DMS153 (cell line): ENCODE data around the gene RTL10.
"Not testable (repeated sequence)": the region's sequence is repeated elsewhere in the genome, so short reads cannot be mapped to it uniquely, and the experiment has no call there.

Source experiments
- DNase-seq: peaks from one replicate; lab custom pipeline; 2025; lab: John Stamatoyannopoulos, UW

The RTL10 gene

DNA sequence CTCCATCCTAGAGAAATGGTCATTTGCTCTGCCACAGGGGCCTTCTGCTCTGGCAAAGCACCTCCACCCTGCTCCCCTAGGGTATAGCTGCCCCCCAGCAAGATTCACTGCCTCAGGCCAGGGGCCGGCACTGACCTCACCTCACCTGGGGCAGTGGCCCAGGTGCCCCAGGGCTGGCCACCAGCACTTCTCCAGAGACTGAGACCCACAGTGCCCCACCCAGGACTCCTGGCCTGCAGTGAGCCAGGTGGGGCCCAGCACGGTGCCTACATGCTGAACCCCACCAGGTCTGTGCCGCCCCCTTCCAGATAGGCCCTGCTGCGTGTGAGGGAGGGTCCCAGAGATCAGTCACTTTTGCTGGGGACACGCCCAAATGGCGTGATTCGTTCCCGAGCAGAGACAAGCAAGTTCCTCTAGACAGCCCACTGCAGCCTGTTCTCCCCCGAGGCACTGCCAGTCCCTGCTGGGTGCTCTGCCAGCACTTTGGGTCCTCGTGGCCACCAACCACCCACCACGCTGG lies 10.8 kb downstream of the RTL10 start:
- no peak for DNase-seq

DNA sequence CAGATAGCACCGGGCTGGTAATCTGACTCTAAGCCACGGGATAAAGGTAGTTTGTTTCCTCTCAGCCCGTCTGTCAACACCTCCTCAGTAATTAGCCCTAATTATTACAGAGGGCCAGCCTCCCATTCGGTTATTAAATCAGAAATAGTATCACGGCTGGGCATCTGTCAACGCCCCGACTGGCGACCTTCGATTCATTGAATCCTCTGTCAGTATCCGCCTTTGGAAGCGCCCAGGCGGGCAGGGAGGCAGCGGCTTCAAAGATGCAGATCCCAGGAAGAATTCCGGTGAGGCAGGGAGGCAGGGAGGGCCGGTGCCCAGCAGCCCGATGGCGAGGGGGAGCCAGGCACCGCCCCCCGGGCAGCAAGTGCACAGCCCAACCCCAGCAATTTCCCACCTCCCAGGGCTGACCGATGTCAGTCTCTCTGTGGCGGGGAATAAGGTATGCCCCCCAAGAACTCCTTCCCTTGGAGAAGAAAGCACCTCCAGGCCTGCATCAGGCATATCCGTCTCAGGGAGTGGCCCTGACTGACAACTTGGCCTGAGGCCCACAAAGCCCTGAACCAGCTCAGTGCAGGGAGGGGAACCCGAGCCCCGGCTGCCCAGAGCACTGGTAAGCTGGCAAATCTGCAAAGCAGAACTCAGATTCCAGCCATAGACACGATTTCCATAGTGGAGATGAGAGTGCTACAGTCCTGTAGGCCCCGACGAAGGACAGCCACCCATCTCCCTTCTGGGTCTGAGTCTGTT lies 11.4 kb downstream of the RTL10 start:
- no peak for DNase-seq

DNA sequence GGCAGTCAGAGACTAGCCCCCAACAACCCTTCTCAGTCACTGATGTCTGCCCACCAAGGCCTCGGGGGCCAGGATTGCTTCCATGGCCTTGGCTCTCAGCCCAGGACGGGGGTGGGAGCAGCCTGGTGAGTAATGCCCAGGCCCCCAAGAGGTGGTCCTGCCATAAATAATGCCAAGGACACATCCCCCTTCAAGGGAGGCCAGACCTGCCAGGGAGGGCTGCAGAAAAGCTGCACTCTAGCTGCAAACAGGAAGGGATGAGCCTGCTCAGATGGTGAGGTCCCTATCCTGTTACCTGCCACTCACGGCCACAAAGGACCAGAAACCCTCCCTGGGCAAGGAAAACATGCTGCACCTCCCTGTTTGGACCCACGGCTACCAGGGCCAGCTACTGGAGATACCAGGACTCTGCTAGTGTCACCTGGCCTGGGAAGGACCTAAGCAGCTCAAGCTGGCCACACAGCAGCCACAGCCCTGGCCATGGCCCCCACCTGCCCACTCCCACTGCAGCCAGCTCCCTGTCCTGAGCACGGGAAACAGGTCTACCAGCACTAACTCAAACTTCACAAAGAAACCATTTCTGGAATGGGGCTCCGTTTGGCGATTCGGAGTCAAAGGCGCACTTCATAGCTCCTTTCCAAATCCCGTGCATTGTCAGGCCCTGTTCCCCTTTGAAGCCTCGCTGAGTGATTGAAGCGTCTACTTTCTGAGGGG lies 12.1 kb downstream of the RTL10 start:
- no peak for DNase-seq

DNA sequence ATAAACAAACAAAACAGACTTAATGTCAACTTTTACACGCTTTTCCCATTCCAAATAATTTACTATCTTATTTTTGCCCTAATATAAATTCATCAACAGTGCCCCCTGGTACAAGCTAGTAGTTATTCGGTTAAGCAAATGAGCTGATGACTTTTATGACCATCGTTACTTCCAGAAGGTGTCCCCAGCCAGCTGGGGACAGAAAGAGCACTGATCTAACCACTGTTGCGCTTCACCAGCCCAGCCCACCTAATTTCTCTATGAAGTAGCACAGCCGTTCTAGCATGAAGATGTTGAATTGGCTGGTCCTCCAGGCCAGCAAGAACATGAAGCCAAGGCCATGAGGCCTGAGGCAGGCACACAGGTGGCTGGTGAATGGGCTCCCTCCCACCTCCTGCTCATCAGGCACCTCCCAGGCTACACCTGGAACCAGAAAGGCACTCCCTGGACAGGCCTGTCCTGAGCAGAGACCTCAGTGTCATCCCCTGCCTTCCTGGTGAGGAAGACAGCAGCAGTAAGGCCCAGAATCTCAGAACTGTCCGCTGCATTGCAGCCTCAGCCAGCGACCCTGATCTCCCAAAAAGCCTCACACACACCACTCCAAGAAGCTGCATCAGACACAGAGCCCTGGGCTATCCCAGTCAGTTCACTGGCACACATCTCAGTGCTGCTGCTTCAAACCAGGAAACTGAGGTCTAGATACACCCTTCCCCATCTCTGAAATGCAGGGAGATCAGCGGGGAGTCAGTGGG lies 12.9 kb downstream of the RTL10 start:
- DNase-seq, result no peak

DNA sequence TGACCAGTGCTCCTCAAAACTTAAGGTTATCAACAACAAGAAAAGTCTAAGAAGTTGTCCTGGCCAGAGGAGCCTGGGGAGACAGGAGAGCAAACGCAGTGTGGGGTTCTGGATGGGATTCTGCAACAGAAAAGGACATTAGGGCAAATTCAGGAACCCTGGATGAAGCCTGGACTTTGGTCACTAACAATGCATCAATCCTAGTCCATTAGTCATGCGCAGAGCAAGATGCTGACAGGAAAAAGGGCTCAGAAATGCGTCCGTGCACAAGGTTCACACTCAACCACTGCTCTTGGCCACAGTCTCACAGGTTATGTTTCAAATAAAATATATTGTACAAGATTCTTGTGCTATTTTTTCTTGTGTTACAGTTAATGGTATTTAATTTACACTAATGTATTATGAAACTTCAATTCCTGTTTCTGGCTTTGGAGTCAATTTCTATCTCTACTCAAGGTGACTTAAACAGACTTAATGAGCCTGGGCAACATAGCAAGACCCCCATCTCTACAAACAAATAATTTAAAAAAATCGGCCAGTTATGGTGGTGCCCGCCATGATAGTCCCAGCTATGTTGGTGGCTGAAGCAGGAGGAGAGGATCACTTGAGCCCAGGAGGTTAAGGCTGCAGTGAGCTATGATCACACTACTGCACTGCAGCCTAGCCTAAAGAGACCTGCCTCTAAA lies 13.6 kb downstream of the RTL10 start:
- no peak for DNase-seq

DNA sequence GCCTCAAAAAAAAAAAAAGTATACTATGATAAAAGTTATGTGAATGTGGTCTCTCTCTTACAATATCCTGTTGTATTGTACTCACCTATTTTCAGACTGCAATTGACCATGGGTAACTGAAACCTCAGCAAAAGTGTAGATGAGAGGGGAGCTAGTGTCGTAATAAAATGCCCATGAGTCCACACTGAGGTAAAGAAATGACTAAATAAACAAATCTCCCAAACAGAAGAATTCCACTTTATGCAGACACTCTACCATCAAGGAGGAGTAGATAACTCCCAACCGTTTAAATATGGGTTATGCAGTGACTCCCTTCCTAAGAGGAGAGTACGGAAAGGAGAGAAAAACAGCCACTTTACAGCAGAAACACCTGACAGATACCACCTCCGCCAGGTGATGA lies 14.6 kb downstream of the RTL10 start:
- no peak for DNase-seq

DNA sequence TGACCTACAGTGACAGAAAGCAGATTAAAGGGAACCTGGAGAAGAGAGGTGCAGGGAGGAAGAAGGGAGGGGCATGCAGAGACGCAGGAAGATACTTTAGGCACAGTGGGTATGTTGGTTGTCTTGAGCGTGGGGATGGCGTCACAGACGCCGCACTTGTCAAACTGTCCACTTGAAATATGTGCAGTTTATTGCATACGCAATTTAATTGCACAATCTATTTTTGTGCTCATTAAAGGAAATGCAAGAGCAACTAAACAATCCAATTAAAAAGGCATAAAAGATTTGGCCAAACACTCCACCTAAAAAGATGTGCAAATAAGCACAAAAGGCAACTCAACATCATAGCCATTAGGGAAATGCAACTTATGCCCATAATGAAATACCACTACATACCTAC lies 16.8 kb downstream of the RTL10 start:
- no peak for DNase-seq

DNA sequence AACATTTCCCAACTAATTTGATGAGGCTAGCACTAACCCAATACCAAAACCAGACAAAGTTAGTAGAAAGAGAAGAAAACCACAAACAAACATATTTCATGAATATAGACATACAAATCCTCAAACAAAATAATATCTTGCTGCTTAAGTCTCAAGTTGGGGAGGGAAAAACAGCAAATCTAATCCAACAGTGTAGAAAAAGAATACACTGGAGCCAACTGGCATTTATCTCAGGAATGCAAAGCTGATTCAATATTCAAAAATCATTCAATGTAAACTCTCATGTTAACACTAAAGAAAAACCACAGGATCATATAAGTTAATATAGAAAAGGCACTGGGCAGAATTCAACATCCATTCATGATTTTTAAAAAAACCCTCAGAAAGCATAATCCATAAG lies 18.2 kb downstream of the RTL10 start:
- no peak for DNase-seq

DNA sequence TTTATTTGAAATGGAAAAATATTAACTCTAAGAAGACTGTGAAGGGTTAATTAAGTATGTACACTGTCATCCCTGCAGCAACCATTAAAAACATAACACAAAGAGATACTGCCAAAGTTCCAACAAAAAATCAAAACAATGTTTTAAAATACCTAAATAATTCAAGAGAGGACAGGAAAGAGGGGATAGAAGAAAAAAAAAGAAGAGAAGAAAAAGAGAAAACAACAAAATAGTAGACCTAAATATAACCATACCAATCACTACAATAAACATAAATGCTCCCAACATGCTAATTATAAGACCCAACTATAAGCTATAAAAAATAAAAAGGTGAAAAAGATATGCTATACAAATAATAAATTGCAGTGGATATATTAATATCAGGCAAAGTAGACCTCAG lies 20.1 kb downstream of the RTL10 start:
- no peak for DNase-seq

DNA sequence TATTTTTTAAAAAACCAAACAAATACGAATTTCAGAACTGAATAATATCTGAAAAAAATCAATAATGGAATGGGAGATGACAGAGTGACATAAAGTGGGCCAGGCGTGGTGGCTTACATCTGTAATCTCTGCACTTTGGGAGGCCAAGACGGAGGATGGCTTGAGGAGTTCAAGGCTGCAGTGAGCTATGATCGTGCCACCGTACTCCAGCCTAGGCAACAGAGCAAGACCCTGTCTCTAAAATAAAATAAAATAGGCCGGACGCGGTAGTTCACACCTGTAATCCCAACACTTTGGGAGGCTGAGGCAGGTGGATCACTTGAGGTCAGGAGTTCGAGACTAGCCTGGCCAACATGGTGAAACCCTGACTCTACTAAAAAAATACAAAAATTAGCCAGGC lies 21.3 kb downstream of the RTL10 start:
- not testable (repeated sequence) for DNase-seq

DNA sequence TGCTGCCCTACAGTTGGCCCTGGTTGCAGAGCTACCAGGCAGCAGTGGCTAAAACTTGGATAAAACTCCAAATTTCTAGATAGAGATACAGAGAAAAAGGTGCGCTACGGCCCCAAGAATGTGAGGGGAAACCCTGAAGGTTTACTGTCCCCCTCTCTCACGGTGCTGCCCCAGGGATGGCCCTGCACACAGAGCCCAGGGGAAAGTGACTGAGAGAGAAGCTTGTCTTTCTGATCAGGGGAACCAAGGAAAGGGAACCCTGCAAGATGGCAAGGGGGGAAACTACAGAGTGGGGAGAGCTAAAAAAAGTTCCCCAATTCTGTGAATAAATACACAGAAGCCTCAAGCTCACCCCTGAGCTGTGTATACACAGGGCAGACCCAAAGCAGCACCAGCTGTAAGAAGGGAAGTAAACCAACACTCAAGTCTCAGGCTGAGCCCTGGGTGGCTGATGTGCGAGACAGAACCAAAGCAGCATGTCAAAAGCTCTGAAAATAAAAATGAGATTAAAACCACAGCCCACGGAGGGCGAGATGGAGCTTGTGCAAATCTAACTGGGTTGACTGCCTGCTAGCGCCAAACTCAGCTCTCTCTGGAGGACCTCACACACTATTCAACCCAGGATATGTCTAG lies 22.1 kb downstream of the RTL10 start:
- no peak for DNase-seq

DNA sequence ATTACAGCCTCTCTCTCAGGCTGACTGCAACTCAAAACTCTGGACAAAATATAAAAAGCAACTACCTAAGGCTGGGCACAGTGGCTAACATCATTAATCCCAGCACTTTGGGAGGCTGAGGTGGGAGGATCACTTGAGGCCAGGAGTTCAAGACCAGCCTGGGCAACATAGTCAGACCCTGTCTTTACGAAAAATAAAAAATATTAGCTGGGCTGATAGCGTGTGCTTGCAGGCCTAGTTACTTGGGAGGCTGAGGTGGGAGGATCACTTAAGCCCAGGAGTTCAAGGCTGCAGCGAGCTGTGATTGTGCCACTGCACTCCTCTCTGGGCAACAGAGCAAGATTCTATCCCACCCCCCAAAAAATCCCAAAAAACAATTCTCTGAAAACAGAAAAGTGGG lies 22.7 kb downstream of the RTL10 start:
- DNase-seq, result not testable (repeated sequence)

DNA sequence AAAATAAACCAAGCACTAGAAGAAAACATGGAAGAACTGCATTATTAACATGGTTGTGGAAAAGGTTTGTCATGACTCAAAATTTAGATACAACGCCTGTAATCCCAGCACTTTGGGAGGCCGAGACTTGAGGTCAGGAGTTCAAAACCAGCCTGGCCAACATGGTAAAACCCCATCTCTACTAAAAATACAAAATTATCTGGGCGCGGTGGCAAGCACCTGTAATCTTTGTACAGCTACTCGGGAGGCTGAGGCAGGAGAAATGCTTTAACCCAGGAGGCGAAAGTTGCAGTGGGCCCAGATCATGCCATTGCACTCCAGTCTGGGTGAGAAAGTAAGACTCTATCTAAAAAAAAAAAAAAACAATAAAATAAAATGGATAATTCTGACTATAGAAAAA lies 23.7 kb downstream of the RTL10 start:
- no peak for DNase-seq

DNA sequence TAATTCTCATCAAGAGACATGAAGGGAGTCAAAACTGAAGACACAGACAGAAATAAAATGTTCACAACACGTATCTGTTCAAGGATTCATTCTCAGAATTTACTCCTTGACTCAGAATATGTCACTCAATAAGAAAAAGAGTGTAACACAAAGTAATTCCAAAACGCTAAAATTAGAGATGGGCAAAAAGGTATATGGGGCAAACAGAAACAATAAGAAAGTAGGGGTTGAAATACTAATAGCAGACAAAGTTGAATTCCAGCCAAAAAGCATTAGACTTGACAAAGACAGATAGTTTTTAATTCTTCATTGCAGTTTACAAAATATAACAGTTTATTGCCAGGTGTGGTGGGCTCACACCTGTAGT lies 26.7 kb downstream of the RTL10 start:
- DNase-seq, result no peak

DNA sequence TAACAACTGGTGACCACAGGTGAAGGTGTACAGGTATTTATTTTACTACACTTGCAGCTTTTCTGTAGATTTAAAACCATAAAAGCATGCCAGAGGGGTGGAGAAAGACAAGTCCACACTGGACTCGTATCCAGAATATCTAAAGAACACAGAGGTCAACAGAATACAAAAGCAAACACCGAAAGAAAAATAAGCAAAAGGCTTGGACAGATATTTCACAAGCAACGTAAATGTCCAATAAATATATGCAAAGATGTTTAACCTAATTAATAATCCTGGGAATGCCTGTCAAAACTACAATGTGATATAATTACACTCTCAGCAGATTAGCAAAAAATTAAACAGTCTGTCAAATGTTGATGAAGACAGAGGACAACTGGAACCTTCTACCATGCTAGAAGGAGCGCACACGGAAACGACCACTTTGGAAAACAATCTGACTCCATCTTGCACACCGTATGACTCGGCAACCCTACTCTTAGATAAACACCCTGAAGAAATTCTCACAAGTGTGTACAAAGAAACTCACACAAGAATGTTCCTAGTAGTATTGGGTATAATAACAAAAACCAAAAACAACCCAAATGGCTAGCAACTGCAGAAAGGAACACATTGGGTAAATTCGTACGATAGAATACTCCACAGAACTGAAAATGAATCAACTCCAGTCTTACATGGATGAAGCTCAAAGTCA lies 27.2 kb downstream of the RTL10 start:
- DNase-seq, result no peak

DNA sequence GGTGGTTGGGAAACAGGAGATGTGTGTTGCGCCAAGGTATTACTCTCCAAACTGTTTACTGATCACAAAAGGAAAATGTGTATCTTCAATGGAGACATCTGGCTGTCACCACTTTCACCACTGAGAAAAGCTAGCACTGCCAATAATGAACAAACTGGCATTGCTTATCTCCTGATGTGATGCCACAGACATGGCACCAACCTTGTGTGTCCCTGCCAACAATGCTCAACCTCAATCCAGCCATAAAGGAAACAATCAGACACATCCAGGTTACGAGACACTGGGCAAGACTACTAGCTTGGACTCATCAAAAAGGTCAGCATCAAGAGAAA lies 28.1 kb downstream of the RTL10 start:
- no peak for DNase-seq

DNA sequence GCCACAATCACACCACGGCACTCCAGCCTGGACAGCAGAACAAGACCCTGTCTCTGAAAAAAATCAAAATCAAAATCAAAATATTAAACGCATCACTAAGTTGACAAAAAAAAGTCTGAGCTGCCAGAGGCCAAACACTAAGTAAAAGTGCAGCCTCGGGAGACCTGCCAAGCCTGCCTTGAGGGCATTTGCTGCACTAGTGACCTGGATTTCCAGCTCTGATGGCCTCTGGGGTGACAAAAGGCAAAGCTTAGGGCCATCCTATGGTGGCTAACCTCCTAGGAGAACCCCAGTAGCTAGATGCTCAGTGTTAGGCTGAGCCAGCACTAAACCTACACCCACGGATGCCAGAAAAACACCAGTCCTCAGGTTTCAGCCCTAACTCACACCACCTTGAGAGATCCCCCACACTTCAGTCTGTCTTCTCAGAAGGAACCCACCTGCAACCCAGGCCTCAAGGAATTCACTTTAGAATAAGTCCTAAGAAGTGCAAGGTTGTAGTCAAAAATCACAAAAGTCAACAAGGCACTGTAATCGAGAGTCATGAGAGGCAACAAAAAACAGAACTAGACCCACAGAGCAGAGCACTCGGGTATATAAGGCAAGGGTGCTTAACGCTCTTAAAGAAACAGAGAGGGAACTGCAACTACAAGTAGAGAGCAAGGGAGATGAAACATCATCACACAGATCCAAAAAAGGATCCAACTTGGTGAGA lies 28.6 kb downstream of the RTL10 start:
- no peak for DNase-seq

DNA sequence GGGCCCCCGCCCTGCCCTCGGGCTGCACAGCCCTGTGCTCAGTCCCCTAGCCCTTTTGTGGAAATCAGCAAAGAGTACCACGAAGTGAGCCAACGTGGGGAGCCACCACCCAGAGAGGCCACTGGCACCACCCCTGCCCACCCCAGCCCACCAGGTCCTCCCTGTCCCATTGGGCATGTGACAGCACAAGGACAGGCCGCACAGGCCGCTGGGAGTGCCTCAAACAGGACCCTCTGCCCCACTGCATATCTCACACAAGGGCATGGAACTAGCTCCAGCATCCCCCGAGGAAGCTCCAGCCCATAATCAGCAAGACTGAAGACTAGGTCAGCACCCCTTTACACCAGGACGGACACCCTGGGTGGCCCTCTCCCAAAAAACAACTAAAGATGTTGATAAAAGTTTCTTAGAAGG lies 29.7 kb downstream of the RTL10 start:
- no peak for DNase-seq

DNA sequence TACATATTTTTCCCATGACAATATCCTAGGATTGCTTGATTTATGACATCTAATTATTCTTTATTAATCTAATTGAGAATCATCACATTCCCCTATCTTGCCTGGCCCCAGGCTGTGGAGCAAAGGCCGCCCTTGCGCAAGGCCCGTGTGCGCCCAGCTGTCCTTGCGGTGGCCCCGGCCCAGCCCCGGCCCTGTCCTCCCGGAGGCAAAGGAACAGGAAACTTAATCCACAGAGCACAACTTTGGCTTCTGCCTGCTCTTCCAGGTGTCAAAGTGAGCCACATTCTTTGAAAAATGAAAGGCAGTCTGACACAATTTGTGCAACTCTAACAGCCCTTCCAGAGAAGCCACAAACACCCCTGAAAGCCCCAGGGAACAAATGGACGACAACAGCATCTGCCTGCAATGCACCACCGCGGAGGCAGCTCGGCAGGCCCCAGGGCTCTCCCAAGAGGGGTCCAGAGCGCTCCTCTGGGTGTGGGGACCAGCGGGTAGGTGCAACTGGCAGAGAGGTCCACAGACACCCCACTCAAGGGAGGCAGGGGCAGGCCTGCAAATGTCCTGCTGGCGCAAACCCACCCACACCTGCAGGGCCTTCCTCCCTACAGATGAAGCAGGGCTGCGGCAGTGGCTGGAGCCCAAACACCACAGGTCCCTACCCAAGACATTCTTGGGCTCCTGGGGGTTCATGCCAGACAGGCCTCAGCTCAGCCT lies 30.3 kb downstream of the RTL10 start:
- no peak for DNase-seq

DNA sequence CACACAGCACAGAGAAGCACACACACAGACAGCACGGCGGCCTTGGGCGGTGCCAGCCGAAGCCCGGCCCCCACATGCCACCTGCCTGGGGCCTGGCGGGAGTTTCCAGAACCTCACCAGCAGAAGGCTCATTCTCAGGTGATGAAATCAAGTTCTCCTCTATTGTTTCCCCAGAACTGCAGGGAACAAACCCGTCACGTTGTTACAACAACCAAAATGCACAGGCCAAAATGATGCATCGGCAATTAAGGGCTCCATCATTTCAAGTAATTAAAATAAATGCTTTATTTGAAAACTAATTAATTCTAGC lies 30.8 kb downstream of the RTL10 start:
- no peak for DNase-seq
